GM12873 (cell line): Measurements from ENCODE around the gene PNCK.

ENCODE experiments used
- TF ChIP-seq, protein P1 (sequence below): IDR thresholded peaks from 2 replicates; pipeline ENCODE4 v1.5.1; 2012; ENCODE audit warnings: low read depth, mild to moderate bottlenecking, moderate library complexity, low read length, control low read depth; ENCODE audit not compliant: insufficient read depth; ENCODE audit errors: missing control alignments

The PNCK gene

GRCh38 chrX:153673428-153674218, at the start of gene PNCK:
TSS of gene PNCK (minus strand) at chrX:153673813. CDS start at chrX:153673076, 737 bp downstream.
- TF ChIP-seq, protein P1, sequence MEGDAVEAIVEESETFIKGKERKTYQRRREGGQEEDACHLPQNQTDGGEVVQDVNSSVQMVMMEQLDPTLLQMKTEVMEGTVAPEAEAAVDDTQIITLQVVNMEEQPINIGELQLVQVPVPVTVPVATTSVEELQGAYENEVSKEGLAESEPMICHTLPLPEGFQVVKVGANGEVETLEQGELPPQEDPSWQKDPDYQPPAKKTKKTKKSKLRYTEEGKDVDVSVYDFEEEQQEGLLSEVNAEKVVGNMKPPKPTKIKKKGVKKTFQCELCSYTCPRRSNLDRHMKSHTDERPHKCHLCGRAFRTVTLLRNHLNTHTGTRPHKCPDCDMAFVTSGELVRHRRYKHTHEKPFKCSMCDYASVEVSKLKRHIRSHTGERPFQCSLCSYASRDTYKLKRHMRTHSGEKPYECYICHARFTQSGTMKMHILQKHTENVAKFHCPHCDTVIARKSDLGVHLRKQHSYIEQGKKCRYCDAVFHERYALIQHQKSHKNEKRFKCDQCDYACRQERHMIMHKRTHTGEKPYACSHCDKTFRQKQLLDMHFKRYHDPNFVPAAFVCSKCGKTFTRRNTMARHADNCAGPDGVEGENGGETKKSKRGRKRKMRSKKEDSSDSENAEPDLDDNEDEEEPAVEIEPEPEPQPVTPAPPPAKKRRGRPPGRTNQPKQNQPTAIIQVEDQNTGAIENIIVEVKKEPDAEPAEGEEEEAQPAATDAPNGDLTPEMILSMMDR, result no peak

GRCh38 chrX:153722704-153723350, 49.2 kb upstream of the PNCK start:
- TF ChIP-seq, protein P1, result no peak

- TF ChIP-seq, protein P1, result no peak
Measured at GRCh38 chrX:153719701-153720100, 46.1 kb upstream of the PNCK start.

- TF ChIP-seq, protein P1, result no peak
Measured at GRCh38 chrX:153719238-153719637, 45.6 kb upstream of the PNCK start.

GRCh38 chrX:153717445-153717844, 43.8 kb upstream of the PNCK start:
- TF ChIP-seq, protein P1, result no peak

DNA sequence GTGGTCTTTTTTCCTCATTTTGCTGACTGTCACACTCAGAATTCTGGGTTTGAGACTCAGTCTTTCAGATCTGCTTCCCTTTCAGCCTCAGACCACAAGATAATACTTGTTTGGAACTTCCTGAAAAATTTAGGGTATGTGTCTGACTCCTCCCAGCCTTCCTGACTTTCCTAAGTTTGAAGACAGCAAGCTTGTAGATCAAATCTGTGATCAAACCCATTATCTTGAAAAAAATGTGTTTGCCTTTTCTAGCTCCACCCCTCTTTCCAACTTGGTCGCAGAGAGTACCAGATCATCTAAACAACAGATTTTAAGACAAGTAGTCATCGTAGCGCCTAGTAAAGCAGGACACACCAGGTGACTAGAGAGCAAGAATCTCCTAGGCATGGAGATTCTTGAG, 40.6 kb upstream of the PNCK start:
- TF ChIP-seq, protein P1, result no peak
